HG03066 (cell line): ENCODE measurements around the gene CTNNA3.

Experiments used
- ATAC-seq: cut with Tn5 transposase; IDR thresholded peaks from one replicate; pipeline ENCODE4 v1.9.1; 2021; ENCODE audit warnings: low read depth; ENCODE audit not compliant: unreplicated experiment

The CTNNA3 gene

DNA sequence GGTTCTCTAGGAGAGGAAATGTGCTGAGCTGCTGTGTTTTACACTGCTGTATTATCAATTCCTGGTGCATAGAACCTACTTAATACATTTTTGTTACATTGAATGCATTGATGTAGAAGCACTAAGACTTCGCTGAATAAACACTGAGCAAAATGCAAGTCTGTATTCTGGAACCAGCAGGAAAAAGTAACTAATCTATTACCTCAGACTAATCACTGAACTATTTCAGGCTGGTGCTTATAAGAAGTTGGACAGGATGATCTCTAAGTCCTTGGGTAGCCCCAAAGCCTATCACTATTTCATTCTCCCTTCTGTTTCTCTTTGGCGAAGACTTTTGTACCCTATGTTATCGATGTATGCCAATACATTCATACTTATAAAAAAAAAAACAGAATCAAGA, 857.3 kb downstream of the CTNNA3 start:
- no peak for ATAC-seq

DNA sequence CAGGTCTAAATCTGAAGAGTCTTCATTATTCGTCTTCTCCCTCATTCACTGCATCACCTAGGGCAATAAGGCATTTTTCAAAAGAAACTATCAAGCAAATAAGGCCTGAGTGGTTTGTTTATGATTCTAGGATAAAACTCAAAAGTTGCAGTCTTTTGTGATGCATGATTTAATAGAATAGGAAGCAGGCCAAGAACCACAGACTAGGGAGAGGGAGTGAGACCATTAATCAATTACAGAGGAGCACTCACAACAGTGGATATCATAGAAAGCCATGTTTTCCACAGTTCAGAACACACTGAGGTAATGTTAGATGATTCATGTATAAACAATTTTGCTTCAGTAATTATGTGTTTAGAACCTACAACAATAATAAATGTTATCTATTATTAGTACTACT, 858.0 kb downstream of the CTNNA3 start:
- no peak for ATAC-seq

DNA sequence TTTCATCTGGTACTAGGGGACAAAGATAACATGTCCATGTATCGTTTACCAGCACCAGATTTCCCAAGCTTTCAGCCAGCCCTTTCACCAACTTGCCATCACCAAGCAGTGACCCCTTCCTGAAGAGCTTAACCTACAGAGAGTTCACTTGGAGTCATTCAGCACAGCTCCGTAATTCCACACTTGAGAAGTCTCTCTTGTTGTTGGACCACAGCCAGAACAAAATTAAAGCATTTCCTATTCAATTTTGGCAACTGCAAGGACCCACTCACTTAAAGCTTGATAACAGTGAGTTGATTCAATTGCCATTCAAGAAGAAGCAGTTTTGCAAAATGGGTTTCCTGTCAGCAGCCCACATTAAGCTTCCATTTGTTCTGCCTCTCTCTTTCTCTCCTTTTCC, 858.7 kb downstream of the CTNNA3 start:
- no peak for ATAC-seq

DNA sequence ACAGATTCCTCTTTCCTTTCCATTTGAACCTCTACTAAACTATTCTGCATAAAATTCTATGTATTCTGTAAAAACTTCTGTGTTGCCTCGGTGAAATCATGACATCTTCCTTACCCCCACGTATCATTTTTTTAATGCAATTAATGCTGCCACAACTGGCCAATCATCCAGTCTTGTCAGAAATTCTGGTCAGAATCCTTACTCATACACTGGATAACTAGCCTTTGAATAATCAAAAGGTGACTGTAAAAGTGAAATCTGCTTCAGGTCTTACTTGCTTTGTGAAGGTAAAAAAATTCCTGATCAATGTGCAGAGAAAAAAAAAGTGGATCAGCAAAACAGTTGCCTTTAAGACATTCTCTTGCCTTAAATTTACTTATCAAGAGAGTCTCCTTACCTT, 859.2 kb downstream of the CTNNA3 start:
- ATAC-seq, result no peak

DNA sequence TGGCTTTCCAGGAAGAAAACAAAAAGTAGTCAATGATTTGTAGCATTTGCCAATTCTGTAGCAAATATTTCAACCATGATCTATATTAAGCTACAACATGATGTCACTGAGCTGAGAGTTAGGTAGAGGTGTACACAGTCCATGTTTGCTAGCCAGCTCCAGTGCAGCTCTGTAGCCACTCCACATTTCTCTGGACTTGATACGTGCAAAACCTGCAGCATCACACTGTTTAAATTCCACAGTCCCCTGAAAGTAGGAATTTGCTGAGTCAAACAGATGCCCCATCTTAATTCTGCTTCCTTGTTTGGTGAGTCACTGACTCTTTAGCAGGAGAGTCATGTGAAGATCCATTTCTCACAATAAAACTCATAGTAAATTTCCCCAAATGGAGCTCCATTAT, 859.9 kb downstream of the CTNNA3 start:
- no peak for ATAC-seq

DNA sequence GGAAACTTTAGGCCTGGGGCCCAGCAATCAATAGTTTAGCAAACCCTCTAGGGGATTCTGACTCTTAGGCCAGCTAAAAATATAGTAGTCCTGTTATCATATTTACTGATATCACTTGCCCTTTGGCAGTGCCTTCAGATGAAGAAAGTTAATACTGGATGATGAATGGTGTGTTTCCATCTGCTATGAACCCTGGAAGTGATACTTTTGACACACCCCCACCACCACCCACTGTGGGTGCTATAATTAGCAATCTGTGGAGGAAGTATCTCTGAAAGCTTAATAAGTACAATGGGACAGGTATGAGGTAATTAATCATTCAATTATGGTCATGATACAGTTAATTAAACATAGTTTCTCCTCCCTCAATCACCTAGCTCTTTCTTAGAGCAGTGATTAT, 860.6 kb downstream of the CTNNA3 start:
- ATAC-seq, result no peak

DNA sequence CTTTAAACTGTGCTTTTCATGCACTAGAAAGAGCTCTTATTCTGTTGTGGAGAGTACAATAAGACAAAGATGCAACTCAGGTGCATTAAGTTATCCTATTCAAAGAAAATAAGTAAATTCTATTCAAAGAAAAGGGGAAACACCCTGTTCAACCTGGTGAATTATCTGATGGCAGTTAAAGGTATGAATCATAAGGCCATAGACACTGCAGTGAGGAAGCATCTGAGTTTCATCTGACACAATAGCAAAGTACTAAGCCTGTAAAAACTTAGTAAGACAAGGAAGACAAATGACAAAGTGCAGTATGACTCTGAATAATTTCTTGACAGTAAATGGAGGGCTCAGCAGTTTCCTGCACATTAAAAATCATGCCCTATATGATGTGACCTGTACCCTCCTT, 861.2 kb downstream of the CTNNA3 start:
- ATAC-seq, result no peak

DNA sequence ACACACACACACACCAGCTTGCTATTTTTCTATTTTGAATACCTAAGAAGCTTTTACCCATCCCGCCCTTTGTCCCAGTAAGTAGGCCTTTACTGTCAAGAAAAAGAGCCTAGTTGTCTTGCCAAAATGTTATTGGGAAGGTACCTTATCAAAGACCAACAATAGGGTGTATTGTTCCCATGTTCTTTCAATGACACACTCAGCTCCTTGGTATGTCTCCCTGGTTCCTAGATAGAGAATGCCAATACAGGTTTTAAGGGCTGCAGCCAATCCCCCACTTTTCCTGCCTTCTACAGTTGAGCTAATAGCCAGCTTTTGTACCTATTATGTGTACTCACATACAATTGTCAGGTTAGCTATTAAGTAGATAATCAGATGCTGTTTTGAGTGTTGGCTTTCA, 862.1 kb downstream of the CTNNA3 start:
- ATAC-seq, result no peak

DNA sequence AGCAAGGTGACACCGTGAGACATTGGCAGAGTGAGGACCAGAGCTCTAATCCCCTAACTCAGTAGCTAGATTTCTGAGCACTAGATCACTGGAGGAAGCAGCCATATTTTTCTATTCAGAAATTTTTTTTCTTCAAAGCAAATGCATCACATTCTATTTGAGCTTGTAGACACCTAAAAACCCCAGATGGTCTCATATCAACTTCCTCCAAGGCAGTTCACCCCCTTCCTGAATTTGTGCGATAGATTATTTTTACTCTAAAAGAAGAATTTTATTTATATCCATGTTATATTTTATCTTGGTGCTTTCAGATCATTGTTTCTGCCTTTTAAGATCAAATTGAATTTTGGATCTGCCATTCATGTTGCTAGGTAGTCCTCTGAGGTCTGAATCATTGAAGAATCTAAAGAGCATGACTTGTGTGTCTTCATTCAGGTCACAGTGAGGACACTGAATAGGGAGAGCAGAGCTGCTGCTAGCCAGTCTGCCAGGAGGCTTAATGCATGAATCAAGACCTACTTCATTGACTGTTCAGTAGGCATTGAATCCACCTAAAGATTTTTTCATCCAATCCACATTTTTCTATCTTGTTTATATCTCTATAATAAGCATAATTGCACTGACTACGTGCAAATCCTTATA, 863.1 kb downstream of the CTNNA3 start:
- no peak for ATAC-seq

DNA sequence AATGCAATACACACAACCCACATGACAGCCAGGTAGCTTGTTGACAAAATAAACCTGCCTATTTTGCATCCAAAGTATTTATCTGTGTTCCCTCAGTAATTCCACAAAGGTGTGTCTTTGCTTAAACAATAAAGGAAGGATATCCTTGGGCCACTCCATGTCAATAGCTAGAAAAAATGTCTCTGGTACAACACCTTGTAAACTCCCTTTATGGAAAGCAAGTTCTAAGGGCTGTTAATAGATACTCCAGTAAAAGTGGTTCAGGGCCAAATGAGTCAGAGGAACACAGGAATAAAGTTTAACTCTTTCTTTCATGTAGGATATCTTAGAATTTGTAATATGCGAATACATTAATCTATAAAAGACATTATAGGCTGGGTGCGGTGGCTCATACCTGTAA, 867.0 kb downstream of the CTNNA3 start:
- no peak for ATAC-seq

DNA sequence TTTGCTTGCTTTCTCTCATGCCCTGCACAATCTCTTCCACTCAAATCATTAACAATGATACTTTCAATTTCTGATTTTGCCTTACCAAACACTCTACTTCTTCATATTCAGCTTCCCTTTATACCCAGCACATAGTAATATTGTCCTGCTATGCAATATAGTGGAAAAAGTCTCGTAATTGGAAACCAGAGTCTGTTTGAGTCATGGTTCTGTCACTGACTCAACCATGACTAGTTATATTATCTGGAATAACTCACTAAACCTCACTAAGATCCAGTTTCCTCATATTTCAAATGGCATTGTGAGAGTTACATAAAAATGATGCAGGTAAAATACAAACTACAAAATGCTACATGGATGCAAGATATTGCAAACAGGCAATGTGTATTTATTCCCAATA, 868.6 kb downstream of the CTNNA3 start:
- ATAC-seq, result no peak

DNA sequence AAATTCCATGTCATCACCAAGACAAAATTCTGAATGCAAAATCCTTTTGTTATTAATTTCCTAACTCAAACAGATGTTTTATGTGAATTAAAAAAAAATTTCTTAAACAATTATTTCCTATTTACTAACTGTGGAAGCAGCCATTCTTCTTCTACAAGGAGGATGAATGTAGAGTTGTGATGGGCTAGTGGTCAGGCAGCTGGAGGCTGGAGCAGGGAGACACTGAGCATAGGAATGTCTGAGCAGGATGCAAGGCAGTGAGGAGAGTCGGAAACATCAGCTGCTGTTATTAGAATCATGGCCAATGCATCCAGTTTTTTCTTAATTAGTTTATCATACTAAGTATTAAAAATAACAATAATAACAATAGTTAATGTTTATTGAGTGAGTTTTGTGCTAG, 872.7 kb downstream of the CTNNA3 start:
- ATAC-seq, result no peak

DNA sequence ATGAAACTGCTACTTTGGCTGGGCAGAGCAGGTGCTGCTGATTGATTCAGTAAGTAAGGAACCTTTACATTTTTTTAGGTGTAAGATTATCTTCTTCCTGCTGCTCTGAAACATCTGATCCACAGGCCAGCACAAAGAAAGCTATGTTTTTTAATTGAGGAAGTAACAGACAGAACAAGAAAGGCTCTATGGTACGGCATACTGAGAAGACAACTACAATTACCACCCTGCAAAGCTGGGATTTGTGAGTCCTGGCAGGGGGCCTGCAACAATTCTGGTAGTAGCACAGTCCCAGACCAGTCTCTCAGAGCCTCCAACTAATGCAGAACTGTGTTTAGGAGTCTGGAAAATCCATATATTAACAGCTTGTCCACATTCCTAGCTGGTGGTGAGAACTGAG, 873.2 kb downstream of the CTNNA3 start:
- ATAC-seq, result no peak

DNA sequence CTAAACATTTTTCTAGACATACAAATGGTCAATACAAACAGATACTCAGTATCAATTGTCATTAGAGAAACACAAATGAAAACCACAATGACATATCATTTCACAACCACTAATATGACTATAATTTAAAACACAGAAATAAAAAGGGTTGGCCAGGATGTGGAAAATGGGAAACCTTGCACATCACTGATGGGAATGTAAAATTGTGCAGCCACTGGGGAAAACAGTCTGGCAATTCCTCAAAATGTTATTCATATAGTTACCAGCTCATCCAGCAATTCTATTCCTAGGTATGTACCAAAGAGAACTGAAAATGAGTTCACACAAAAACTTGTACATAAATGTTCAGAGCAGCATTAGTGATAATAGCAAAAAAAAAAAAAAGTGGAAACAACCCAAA, 876.3 kb downstream of the CTNNA3 start:
- no peak for ATAC-seq

DNA sequence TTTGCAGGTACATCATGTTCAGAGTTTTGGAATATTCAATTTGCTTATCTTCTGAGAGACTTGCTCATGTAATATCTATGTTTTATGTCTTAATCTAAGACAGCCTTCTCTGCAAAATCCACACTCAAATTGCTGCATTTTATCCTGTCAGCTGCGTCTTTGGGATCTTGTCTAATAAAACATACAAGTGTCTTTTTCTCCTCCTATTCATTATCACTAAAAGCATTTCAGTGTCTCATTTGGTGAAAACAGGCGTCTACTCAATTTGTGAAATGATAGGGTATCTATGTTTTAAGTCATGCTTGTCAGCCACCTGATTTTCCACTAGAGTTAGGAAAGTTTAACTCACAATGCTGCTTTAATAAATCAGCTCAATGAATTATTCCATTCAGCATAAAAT, 882.9 kb downstream of the CTNNA3 start:
- ATAC-seq, result no peak

DNA sequence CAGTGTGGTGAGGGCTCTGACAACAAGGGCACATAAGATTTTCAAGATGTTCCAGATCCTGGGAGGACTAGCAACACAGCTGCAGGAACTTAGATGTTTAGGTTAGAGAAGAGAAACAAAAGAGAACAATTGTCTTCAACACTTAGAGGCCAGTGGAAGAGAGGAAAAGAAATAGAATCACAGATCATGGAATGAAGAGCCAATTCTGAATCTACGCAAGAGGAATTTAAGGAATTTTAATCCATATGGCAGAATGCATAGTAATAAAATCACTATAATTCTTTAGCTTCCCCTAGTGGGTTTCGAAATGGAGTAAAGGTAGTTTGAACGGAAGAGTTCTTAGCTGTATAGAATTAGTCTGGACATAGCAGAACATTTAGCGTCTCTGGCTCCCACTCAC, 884.8 kb downstream of the CTNNA3 start:
- ATAC-seq, result no peak

DNA sequence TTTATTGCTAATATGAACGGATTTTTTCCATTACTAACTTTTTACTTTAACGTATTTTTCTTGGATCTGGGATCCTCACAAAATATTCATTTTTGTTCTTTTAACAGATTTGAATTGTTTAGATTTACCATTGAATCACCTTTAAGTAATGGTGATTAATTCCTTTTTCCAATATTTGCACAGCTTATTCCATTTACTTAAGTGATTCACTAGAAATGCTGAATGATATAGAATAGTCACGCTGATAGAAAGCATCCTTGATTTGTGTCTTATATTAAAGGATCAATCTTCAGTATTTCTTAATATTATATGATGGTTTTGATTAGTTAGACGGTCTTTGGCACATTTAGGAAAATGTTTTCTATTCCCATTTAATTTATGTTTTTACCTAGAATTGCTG, 886.6 kb downstream of the CTNNA3 start:
- no peak for ATAC-seq

DNA sequence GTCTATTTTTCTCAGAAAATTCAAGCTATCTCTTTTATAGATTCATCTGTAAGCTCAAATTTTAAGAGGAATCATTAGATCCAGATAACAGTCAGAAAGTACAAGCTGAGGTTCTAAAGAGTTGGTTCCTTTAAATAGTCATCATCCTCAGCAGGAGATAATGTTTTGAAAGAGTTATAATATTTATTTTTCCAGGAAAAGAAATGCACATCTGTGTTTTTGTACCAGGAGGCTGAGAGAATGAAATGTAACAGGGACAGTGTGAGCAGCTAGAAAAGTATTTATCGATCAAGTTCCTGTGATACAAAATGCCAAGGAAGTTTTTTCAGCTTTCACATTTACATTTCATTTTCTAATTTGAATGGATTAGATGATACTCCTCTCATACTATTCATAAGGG, 890.4 kb downstream of the CTNNA3 start:
- ATAC-seq, result no peak

DNA sequence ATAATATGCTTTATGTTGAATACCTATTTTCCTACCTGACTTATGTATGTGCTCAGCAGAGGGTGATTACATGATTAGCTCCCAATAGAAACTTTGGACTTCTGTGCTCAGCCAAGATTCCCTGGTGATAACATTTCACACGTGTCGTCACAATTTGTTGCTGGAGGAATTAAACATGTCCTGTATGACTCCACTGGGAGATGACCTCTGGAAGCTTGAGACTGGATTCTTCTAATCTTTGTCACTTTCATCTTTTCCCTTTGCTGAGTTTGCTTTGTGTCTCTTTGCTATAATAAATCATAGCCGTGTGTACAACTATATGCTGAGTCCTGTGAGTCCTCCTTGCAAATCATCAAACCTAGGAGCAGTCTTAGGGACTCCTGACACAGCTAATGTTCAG, 891.0 kb downstream of the CTNNA3 start:
- no peak for ATAC-seq

DNA sequence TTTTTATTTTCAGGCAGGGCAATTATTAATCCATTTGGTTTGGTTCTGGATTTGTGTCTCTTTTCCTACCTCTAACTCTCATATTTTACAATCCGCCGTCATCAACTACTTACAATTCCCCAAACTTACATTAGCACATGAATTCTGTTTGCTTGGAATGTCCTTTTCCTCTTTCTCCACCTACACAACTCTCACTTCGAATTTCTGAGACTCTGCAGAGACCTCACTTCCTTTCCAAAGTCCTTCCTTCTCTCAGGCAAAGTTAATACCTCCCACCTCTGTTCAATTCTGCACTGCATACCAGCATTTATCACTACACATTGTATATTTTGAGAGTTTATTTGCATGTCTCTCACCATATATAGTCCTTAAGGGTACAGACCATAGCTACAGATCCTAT, 892.8 kb downstream of the CTNNA3 start:
- ATAC-seq, result no peak

DNA sequence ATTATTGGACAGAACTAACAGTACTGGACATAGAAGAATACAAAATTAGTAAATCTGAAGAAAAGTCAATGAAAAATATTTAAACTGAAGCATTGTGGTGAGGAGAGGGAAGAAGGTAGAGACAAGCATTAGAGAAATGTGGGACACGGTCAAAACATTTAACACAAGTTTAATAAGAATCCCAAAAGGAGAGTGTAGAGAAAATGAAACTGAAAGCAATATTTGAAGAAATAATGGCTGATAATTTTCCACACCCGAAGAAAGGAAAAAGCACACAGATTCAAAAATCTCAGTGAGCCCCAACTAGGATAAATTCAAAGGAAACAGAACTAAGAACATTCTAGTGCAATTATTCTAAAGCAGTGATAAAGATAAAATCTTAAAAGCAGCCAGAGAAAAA, 896.5 kb downstream of the CTNNA3 start:
- no peak for ATAC-seq

DNA sequence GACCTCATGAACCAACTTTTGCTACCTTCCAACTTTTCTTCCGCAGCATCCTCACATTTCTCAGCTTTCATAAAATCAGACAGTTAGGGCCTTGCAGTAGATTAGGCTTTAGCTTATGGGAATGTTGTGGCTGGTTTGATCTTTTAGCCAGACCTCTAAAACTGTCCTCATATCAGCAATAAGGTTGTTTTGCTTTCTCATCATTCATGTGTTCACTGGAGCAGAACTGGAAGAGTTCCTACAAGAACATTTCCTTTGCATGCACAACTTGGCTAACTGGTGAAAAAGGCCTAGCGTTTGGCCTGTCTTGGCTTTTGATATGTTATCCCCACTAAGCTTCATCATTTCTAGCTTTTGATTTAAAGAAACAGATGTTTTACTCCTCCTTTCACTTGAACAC, 900.1 kb downstream of the CTNNA3 start:
- no peak for ATAC-seq

DNA sequence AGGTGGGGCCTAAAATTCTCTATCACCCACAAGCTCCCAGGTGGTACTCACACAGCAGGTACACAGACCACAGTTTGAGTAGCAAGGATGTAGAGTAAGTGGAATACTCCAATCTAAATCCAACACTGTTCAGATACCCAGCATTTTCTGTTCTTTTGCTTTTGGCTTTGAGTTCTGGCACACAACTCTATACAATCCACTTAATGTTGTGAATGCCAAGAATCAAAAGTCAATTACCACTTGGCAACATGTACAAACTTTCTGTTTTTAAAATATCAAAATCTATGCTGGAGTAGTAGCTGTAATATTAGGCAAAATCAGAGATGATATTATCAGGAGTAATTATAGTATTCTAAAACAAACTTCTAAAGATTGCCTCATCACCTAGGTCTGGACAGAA, 903.6 kb downstream of the CTNNA3 start:
- ATAC-seq, result no peak
